GM20000 (cell line): ENCODE data around the gene ACRBP.
A peak's percentile ranks its signal among the peaks of the same experiment; 100 is the strongest.

Experiments used
- DNase-seq: peaks from one replicate; pipeline ENCODE4 v3.0.0; 2012; ENCODE audit warnings: low spot score
- TF ChIP-seq, protein P1 (sequence below): IDR thresholded peaks from 2 replicates; pipeline ENCODE4 v1.5.1; 2012; ENCODE audit warnings: mild to moderate bottlenecking, control low read depth; ENCODE audit errors: extremely low read depth, missing control alignments

The ACRBP gene

DNA sequence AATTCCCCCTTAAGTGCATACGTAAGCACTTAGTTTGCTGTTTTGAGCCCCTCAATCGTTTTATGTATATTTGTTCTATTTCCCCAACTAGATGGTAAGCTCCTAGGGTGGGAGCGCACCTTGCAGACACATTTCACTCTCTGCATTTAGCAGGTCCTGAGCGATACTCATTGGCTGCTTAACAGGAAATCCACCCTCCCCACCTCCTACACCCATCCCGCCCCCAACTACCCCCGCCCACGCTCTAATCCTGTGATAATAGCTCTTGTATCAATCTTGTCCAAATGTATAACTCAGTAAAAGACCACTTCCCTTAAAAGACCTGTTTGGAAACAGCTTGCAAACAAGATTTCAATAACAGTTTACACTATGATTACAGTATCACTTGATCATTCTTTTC, 19.6 kb downstream of the ACRBP start:
- peak; percentile 56 for DNase-seq
- TF ChIP-seq, protein P1, sequence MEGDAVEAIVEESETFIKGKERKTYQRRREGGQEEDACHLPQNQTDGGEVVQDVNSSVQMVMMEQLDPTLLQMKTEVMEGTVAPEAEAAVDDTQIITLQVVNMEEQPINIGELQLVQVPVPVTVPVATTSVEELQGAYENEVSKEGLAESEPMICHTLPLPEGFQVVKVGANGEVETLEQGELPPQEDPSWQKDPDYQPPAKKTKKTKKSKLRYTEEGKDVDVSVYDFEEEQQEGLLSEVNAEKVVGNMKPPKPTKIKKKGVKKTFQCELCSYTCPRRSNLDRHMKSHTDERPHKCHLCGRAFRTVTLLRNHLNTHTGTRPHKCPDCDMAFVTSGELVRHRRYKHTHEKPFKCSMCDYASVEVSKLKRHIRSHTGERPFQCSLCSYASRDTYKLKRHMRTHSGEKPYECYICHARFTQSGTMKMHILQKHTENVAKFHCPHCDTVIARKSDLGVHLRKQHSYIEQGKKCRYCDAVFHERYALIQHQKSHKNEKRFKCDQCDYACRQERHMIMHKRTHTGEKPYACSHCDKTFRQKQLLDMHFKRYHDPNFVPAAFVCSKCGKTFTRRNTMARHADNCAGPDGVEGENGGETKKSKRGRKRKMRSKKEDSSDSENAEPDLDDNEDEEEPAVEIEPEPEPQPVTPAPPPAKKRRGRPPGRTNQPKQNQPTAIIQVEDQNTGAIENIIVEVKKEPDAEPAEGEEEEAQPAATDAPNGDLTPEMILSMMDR: no peak

DNA sequence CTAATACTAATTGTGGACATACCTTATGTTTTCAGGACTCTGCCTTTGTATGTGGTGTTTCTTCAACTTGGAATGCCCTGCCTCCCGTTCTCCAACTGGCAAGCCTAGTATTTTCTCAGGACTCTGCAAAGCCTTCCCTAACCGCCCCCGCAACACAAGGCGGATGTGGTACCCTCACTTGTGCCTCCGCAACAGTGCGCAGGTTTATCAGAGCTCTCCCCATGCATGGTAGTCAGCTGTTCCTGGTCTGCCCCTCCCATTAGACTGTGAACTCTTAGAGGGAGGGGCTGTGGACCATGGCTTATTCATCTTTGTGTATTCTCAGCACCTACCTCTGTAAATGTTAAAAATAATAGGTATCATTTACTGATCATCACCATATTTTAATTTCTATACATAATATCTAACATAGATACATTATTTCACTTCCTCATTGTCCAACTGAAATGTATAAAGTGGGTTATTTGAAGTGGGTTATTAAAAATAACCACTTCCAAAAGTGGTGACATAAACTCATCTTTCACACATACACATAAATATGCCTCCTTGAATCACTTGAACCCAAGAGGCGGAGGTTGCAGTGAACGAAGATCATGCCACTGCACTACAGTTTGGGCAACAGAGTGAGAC, 20.5 kb downstream of the ACRBP start:
- TF ChIP-seq, protein P1: no peak
- peak; percentile 56 for DNase-seq

DNA sequence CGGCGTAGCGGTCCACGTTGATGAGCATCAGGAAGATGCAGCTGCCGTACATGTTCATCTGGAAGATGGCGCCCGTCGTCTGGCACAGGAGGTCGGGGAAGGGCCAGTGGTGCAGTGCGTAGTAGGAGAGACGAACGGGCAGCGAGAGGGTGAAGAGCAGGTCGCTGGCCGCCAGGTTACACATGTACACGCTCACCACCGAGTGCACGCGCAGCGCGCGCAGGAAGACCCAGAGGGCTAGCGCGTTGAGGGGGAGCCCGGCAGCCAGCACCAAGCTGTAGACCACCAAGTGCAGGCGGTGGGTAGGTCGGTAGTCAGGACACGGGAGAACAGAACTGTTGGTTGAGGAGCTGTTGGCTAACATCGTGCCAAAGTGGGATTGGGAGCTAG, 26.4 kb downstream of the ACRBP start:
- TF ChIP-seq, protein P1: no peak
- no peak for DNase-seq

DNA sequence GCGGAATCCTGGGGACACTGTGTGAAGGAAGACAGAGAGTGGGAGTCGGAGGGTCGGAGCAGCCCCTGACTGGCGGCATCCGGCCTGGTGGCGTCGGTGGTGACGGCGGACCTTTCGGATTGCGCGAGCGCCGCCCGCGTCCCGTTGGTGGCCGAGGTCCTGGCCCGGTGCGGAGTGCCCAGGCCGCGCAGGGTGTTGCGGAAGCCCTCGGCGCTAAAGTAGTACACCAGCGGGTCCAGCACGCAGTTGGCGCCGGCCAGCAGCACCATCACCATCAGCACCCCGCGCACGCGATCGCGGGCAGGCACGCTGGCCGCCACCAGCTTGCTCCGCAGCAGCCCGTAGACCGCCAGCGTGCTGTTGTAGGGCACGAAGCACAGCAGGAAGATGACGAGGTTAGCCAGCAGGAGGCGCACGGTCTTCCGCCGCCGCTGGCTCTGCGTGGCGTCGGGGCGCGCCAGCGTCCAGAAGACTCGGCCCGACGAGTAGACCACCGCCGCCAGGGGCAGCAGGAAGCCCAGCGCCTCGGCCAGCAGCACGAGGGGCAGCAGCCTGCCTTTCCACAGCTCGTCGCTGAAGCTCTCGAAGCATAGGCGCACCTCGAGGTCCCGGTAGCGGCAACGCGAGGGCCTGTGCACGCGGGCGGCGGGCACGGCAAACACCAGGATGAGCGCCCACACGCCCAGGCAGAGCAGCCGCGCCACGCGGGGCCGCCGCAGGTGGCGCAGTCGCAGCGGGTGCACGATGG, 26.9 kb downstream of the ACRBP start:
- DNase-seq: no peak
- TF ChIP-seq, protein P1: no peak

DNA sequence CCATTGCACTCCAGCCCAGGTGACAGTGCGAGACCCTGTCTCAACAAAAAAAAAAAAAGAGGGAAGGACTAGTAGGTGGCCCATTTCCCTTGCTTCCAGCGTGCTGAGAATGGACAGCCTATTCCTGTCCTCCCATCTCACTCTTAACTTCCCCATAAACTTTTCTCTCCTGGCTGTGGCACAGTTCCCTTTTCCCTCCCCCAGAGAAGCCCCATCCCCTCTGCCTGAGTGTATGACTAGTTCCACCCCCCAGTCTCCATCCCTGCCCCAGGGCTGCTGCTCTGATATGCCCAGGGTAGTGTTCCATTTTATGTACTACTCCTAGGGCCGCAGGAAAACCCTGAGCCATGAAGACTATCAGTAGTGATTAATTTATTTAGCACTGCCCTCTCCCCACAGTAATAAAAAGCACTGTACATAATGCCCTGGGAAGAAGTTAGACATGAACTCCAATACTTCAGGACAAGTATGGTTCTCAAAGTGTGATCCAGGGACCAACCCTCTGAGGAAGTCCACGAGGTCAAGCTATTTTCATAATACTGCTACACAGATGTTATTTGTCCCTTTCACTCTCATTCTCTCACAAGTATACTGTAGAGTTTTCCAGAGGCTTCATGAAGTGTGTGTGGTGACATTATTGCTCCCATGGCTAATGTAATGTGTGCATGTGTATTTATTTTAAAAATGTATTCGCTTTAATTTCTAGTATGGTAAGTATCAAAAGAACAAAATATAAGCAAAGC, 28.6 kb downstream of the ACRBP start:
- DNase-seq: no peak
- TF ChIP-seq, protein P1: no peak

DNA sequence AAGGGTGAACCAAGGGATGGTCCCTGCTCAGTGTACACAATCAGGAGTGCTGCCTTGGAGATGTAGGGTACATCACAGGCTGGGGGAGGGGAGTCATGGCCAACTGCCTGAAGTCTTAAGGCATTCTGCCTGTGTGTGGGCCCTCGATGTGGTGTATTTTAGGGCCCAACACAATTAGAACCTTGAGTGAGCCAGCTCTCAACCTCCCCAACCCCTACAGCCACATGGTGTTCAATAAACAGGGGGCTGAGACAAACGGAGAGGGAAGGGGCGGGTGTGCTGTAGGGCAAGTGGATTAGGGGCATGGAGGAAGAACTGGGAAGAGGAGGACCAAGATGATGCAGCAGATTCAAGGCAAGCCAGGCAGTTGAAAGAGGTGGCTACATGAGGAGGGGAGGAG, 31.4 kb downstream of the ACRBP start:
- TF ChIP-seq, protein P1: no peak
- DNase-seq: no peak
